A549 (cell line): ENCODE data around the gene TMEM237.

Source experiments
- CEBPB ChIP-seq, 2 experiments: fragments of >200 bp in 1 of 2; sonication (Bioruptor Twin) in 1 of 2; formaldehyde crosslinking in 1 of 2; IDR thresholded peaks; 2 replicates each; pipeline ENCODE4 v1.6.1; 2012 to 2016
- EHMT2 ChIP-seq: fragments of 200-600 bp; sonication (generic); IDR thresholded peaks from 2 replicates; pipeline ENCODE4 v1.6.1; 2016; ENCODE audit warnings: antibody characterized with exemption, low read depth, mild to moderate bottlenecking, moderate library complexity
- EP300 ChIP-seq, 2 experiments: fragments of >200 bp; sonication (Bioruptor Twin); formaldehyde crosslinking; IDR thresholded peaks; 2 replicates in 1 of 2; 3 replicates in 1 of 2; pipeline ENCODE4 v1.6.1; 2016 to 2017
- FOSB ChIP-seq: fragments of 250-450 bp; sonication (Bioruptor Pico); IDR thresholded peaks from 2 replicates; pipeline ENCODE4 v1.5.0; 2020; ENCODE audit warnings: mild to moderate bottlenecking, moderate library complexity
- HDAC2 ChIP-seq: fragments of 200-600 bp; sonication (generic); IDR thresholded peaks from 2 replicates; pipeline ENCODE4 v1.6.1; 2016
- JUNB ChIP-seq: fragments of >200 bp; sonication (Bioruptor Twin); formaldehyde crosslinking; IDR thresholded peaks from 2 replicates; pipeline ENCODE4 v1.6.1; 2016
- POLR2A ChIP-seq: IDR thresholded peaks from 2 replicates; pipeline ENCODE4 v1.6.1; 2012; ENCODE audit warnings: mild to moderate bottlenecking, low read length
- RAD21 ChIP-seq, 2 experiments: fragments of >200 bp in 1 of 2; sonication (Bioruptor Twin) in 1 of 2; formaldehyde crosslinking in 1 of 2; IDR thresholded peaks in 1 of 2; conservative IDR thresholded peaks in 1 of 2; 2 replicates in 1 of 2; 3 replicates in 1 of 2; pipeline ENCODE4 v1.6.1; 2012 to 2018; ENCODE audit warnings: inconsistent platforms in 1 of 2
- RFX5 ChIP-seq: fragments of 450-650 bp; IDR thresholded peaks from 2 replicates; pipeline ENCODE4 v1.7.1; 2014; ENCODE audit warnings: antibody characterized with exemption, mild to moderate bottlenecking, moderate library complexity
- ZFP36 ChIP-seq: fragments of 450-650 bp; IDR thresholded peaks from 2 replicates; pipeline ENCODE4 v1.6.1; 2014; ENCODE audit warnings: borderline replicate concordance; ENCODE audit not compliant: partially characterized antibody
- TF ChIP-seq, protein P1 (sequence below): fragments of >200 bp; sonication (Bioruptor Twin); formaldehyde crosslinking; IDR thresholded peaks from 3 replicates; pipeline ENCODE4 v1.5.1; 2016
- TF ChIP-seq, protein P2 (sequence below): IDR thresholded peaks from 2 replicates; pipeline ENCODE4 v1.6.1; 2012
- TF ChIP-seq, protein P3 (sequence below): fragments of 450-650 bp; IDR thresholded peaks from 2 replicates; pipeline ENCODE4 v1.6.1; 2014; ENCODE audit warnings: antibody characterized with exemption

DNA sequence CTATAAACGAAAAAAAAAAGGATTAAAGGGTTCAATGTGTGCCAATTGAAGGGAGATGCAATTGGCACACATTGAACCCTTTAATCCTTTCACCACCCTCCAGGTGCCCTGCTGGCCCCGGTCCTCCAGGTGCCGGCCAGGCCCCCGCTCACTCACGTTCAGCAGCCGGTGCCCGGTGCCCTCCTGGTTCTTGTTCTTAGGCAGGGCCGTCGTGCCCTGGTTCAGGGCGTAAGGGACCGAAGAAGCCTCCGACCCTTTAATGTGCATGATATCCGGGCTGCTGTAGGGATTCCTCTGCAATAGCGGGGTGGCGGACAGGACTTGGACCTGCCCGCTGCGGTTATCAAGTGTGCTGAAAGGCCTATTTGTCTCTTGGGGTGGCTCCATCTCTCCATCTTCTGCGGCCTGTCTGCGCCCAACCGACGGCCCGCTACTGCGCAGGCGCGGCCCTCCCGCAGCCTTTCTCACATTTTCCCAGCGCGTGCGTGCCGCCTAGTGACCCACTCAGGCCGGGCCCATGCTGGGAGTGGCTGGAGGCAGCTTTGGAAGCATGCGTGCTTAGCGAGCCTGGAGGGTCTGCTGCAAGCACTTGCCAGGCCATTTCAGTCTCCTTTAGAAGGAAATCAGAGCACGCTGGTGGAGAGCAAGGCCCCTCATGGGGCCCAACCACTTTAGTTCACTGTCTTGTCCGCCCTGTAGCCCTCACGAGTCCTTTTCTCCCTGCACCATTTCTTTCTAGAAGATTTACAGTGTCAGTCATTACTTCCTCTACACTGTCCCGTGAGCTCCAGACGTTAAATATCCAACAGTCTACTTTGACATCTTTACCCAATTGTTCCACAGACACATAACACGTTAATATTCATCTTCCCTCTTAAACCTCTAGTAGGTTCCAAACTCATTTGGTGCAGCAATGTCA lies 24.3 kb downstream of the TMEM237 start:
- TF ChIP-seq POLR2A = no peak
- no peak for TF ChIP-seq RAD21 (conservative IDR thresholded peaks at IDR 0.05 in 1 of 2, IDR thresholded peaks at IDR 0.05 in 1 of 2)
- TF ChIP-seq, protein P1, sequence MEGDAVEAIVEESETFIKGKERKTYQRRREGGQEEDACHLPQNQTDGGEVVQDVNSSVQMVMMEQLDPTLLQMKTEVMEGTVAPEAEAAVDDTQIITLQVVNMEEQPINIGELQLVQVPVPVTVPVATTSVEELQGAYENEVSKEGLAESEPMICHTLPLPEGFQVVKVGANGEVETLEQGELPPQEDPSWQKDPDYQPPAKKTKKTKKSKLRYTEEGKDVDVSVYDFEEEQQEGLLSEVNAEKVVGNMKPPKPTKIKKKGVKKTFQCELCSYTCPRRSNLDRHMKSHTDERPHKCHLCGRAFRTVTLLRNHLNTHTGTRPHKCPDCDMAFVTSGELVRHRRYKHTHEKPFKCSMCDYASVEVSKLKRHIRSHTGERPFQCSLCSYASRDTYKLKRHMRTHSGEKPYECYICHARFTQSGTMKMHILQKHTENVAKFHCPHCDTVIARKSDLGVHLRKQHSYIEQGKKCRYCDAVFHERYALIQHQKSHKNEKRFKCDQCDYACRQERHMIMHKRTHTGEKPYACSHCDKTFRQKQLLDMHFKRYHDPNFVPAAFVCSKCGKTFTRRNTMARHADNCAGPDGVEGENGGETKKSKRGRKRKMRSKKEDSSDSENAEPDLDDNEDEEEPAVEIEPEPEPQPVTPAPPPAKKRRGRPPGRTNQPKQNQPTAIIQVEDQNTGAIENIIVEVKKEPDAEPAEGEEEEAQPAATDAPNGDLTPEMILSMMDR = no peak
- TF ChIP-seq HDAC2 = no peak
- no peak for TF ChIP-seq JUNB
- TF ChIP-seq EP300 (IDR thresholded peaks at IDR 0.05) = no peak
- TF ChIP-seq, protein P2, sequence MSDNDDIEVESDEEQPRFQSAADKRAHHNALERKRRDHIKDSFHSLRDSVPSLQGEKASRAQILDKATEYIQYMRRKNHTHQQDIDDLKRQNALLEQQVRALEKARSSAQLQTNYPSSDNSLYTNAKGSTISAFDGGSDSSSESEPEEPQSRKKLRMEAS = no peak
- TF ChIP-seq EHMT2 = no peak
- no peak for TF ChIP-seq ZFP36
- TF ChIP-seq RFX5 = no peak
- no peak for TF ChIP-seq FOSB (CRISPR knock-in tag)
- TF ChIP-seq, protein P3, sequence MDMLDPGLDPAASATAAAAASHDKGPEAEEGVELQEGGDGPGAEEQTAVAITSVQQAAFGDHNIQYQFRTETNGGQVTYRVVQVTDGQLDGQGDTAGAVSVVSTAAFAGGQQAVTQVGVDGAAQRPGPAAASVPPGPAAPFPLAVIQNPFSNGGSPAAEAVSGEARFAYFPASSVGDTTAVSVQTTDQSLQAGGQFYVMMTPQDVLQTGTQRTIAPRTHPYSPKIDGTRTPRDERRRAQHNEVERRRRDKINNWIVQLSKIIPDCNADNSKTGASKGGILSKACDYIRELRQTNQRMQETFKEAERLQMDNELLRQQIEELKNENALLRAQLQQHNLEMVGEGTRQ = no peak
- no peak for TF ChIP-seq CEBPB (IDR thresholded peaks at IDR 0.05)
